Measurements from ENCODE around the gene EDC4. TPM values are rescaled to one million over a fixed set of nuclear protein-coding genes. Genes with fewer than 3 reads are reported as not detected.

EDC4 gene
- total RNA-seq, 4 donors from 2014 or later, result 31.4 to 68.2 (median 41.2) TPM

DNA sequence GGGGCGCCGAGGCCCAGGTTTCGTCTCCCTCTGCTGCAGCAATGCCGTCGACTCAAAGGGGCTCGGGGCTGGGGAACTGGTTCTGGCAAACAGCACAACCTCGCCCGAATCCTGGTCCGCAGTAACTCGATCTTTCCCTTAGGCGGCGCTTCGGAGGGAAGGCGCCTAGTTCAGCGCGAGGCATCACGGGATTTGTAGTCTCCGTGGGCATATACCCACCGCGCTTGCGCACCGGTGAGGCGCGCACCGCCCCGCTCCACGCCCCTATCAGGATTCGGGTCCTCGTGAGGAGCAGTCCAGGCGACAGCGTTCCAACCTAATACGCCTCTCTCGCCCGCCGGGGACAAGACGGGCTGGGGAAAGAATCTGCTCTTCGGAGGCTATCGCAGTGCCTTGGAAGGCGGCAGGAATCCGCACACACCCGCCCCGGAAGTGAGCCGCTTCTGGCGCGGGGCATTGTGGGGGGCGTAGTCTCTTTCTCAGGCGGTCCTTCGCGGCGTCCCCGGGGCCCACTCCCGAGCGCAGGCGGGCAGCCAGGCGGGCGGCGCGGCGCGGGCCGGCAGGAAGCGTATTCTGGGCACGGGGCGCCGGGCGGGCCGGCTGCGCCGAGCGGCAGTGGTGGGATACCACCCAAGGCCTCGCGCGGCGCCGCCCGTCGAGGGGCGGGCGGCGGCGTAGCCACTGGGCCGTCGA is 30.9 kb upstream of the EDC4 start, which contains the start of gene THAP11:
TSS of gene THAP11 (plus strand) at position 505 of the 693 bp plus-strand sequence. CDS start 235 bp downstream, outside the sequence.
- peak within 1 kb of the TSS; percentile 62 to 78 (median 68) for H3K4me3 ChIP-seq (replicated peaks in 1 of 3)
- peak in 1 of 2 donors; percentile 74 for TF ChIP-seq POLR2A (IDR thresholded peaks at IDR 0.05)
- TF ChIP-seq, protein P1, sequence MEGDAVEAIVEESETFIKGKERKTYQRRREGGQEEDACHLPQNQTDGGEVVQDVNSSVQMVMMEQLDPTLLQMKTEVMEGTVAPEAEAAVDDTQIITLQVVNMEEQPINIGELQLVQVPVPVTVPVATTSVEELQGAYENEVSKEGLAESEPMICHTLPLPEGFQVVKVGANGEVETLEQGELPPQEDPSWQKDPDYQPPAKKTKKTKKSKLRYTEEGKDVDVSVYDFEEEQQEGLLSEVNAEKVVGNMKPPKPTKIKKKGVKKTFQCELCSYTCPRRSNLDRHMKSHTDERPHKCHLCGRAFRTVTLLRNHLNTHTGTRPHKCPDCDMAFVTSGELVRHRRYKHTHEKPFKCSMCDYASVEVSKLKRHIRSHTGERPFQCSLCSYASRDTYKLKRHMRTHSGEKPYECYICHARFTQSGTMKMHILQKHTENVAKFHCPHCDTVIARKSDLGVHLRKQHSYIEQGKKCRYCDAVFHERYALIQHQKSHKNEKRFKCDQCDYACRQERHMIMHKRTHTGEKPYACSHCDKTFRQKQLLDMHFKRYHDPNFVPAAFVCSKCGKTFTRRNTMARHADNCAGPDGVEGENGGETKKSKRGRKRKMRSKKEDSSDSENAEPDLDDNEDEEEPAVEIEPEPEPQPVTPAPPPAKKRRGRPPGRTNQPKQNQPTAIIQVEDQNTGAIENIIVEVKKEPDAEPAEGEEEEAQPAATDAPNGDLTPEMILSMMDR (IDR thresholded peaks at IDR 0.05), result peak; percentile 70 to 94 (median 88)
- H3K27me3 ChIP-seq, result no peaks in the 10 kb centered on the region
- H3K36me3 ChIP-seq, result no peaks in the 10 kb centered on the region
- intact Hi-C loops (cut with DNase I), result loop anchor here (5.0 kb wide), 1 partner anchor 35 kb away; the partner anchor contains the start of genes RANBP10 and TSNAXIP1
- DNase-seq, result peak; percentile 92 to 95
- no peaks in the 10 kb centered on the region for H3K9me3 ChIP-seq
- H3K4me1 ChIP-seq, result peaks cover 33 to 35% of the 10 kb centered on the region in 2 donors
- WGBS, 2 donors, result 0 to 7% methylated on average over 3 to 8 of the region's 83 CpGs
- peak within 1 kb of the TSS; percentile 100 for H3K27ac ChIP-seq

DNA sequence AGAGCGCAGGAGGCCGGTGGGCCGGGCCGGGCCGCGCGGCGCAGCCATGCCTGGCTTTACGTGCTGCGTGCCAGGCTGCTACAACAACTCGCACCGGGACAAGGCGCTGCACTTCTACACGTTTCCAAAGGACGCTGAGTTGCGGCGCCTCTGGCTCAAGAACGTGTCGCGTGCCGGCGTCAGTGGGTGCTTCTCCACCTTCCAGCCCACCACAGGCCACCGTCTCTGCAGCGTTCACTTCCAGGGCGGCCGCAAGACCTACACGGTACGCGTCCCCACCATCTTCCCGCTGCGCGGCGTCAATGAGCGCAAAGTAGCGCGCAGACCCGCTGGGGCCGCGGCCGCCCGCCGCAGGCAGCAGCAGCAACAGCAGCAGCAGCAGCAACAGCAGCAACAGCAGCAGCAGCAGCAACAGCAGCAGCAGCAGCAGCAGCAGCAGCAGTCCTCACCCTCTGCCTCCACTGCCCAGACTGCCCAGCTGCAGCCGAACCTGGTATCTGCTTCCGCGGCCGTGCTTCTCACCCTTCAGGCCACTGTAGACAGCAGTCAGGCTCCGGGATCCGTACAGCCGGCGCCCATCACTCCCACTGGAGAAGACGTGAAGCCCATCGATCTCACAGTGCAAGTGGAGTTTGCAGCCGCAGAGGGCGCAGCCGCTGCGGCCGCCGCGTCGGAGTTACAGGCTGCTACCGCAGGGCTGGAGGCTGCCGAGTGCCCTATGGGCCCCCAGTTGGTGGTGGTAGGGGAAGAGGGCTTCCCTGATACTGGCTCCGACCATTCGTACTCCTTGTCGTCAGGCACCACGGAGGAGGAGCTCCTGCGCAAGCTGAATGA is 30.1 kb upstream of the EDC4 start:
- intact Hi-C loops (cut with DNase I), result loop anchor here (5.0 kb wide), 1 partner anchor 35 kb away; the partner anchor contains the start of genes RANBP10 and TSNAXIP1
- WGBS, 2 donors, result 0 to 1% methylated on average over 9 to 40 of the region's 67 CpGs
- peak overlapping the region; percentile 100 for H3K27ac ChIP-seq
- H3K36me3 ChIP-seq, result no peaks in the 10 kb centered on the region
- TF ChIP-seq POLR2A (IDR thresholded peaks at IDR 0.05), result no peak
- TF ChIP-seq, protein P1 (IDR thresholded peaks at IDR 0.05), result peak in 1 of 6 experiments; percentile 12
- H3K4me3 ChIP-seq (replicated peaks in 1 of 3), result peak overlapping the region; percentile 62 to 78 (median 68)
- DNase-seq, result peak; percentile 69 to 70
- no peaks in the 10 kb centered on the region for H3K27me3 ChIP-seq
- H3K9me3 ChIP-seq, result no peaks in the 10 kb centered on the region
- H3K4me1 ChIP-seq, result peaks cover 37 to 40% of the 10 kb centered on the region in 2 donors

- no peaks in the 10 kb centered on the region for H3K27me3 ChIP-seq
- no peaks in the 10 kb centered on the region for H3K36me3 ChIP-seq
- DNase-seq, result no peak
- H3K4me1 ChIP-seq, result peaks cover 43 to 47% of the 10 kb centered on the region in 2 donors
- intact Hi-C loops (cut with DNase I), result loop anchor here (5.0 kb wide), 1 partner anchor 36 kb away; the partner anchor contains the start of genes RANBP10 and TSNAXIP1
- peak overlapping the region; percentile 100 for H3K27ac ChIP-seq
- TF ChIP-seq POLR2A (IDR thresholded peaks at IDR 0.05), result no peak
- TF ChIP-seq, protein P1 (IDR thresholded peaks at IDR 0.05), result no peak
- WGBS, 2 donors, result 10 to 15% methylated on average over 9 to 11 of the region's 11 CpGs
- peak overlapping the region; percentile 62 to 78 (median 68) for H3K4me3 ChIP-seq (replicated peaks in 1 of 3)
- no peaks in the 10 kb centered on the region for H3K9me3 ChIP-seq
Observed at GRCh38 chr16:67843343-67843765, 29.5 kb upstream of the EDC4 start.

DNA sequence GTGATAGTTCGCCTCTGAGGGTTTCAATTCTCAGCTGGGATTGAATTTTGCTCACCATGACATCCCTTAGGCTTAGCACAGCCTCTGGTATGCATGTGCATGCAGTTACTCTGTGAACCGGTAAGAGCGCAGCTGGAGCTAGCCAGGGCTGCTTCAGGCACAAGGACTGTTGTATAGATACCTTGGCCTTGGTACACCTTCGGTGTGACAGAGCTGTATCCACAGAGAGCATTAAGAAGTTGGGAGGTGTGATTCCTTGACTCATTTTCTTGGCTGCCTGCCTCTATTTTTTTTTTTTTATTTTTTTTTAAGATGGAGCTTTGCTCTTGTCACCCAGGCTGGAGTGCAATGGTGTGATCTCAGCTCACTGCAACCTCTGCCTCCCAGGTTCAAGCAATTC is 28.4 kb upstream of the EDC4 start:
- H3K4me1 ChIP-seq, result peaks cover 44 to 52% of the 10 kb centered on the region in 2 donors
- 73 to 77% methylated on average over 4 of the region's 4 CpGs for WGBS, 2 donors

More for the DNA sequence above, 28.4 kb upstream of the EDC4 start:
- H3K9me3 ChIP-seq, result no peaks in the 10 kb centered on the region
- no peak overlapping the region for H3K27ac ChIP-seq
- H3K27me3 ChIP-seq, result no peaks in the 10 kb centered on the region
- DNase-seq, result no peak
- H3K4me3 ChIP-seq (replicated peaks in 1 of 3), result no peak overlapping the region
- intact Hi-C loops (cut with DNase I), result loop anchor here (5.0 kb wide), 1 partner anchor 37 kb away; the partner anchor contains the start of genes RANBP10 and TSNAXIP1
- no peaks in the 10 kb centered on the region for H3K36me3 ChIP-seq
- TF ChIP-seq, protein P1 (IDR thresholded peaks at IDR 0.05), result no peak
- no peak for TF ChIP-seq POLR2A (IDR thresholded peaks at IDR 0.05)
